HL-60 (cell line): ENCODE measurements around the gene VWA5B2.

ENCODE experiments used
- DNase-seq, 2 experiments: peaks; one replicate each; pipeline ENCODE4 v3.0.0-alpha.2; 2010 to 2020; ENCODE audit warnings: low read depth in 1 of 2, low spot score in 1 of 2
- H3K27ac ChIP-seq: fragments of 250-450 bp; sonication (Bioruptor Pico); replicated peaks from 2 replicates; pipeline ENCODE4 v1.5.1; 2020; ENCODE audit warnings: mild to moderate bottlenecking, moderate library complexity
- H3K27me3 ChIP-seq: fragments of 250-450 bp; sonication (Bioruptor Pico); 2 replicates; pipeline ENCODE4 v1.5.1; 2021; ENCODE audit warnings: mild to moderate bottlenecking, moderate library complexity; ENCODE audit not compliant: insufficient read depth, poor library complexity, severe bottlenecking
- H3K4me3 ChIP-seq: replicated peaks from 2 replicates; pipeline ENCODE4 v1.5.1; 2011; ENCODE audit warnings: mild to moderate bottlenecking, control low read depth, low read length; ENCODE audit not compliant: insufficient read depth
- GABPA ChIP-seq: IDR thresholded peaks from 2 replicates; pipeline ENCODE4 v1.6.1; 2012; ENCODE audit warnings: low read depth
- POLR2AphosphoS5 ChIP-seq: IDR thresholded peaks from 2 replicates; pipeline ENCODE4 v1.6.1; 2012; ENCODE audit warnings: low read depth
- SPI1 ChIP-seq: IDR thresholded peaks from 2 replicates; pipeline ENCODE4 v1.6.1; 2012; ENCODE audit warnings: low read depth, mild to moderate bottlenecking, borderline replicate concordance
- TF ChIP-seq, protein P1 (sequence below): IDR thresholded peaks from 2 replicates; pipeline ENCODE4 v1.6.1; 2012; ENCODE audit warnings: low read depth; ENCODE audit not compliant: insufficient replicate concordance
- TF ChIP-seq, protein P2 (sequence below): IDR thresholded peaks from one replicate; pipeline ENCODE4 v1.5.1; 2011; ENCODE audit warnings: low read length, control low read depth, inconsistent platforms; ENCODE audit not compliant: insufficient read depth

VWA5B2 gene

DNA sequence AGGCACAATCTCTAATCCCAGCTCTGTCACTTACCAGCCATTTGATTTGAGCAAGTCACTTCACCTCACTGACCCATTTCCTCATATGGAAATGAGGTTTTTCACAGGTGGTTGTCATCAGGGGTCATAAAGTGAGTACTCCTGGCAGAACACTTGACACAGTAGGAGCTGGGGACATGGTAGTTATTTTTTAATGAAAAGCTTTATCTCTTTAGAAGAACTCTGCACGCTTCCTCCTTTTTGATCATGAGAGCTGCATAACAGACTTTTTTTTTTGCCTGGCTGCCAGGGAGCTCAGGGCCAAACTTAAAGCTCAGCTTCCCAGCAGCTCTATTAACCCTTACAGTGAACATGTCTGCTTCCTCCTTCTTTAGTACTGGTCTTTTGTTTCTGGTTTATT lies 8.4 kb downstream of the VWA5B2 start:
- H3K27ac ChIP-seq = no peak overlapping the region
- no peak for DNase-seq
- TF ChIP-seq POLR2AphosphoS5 = no peak
- TF ChIP-seq GABPA = no peak
- TF ChIP-seq, protein P1, sequence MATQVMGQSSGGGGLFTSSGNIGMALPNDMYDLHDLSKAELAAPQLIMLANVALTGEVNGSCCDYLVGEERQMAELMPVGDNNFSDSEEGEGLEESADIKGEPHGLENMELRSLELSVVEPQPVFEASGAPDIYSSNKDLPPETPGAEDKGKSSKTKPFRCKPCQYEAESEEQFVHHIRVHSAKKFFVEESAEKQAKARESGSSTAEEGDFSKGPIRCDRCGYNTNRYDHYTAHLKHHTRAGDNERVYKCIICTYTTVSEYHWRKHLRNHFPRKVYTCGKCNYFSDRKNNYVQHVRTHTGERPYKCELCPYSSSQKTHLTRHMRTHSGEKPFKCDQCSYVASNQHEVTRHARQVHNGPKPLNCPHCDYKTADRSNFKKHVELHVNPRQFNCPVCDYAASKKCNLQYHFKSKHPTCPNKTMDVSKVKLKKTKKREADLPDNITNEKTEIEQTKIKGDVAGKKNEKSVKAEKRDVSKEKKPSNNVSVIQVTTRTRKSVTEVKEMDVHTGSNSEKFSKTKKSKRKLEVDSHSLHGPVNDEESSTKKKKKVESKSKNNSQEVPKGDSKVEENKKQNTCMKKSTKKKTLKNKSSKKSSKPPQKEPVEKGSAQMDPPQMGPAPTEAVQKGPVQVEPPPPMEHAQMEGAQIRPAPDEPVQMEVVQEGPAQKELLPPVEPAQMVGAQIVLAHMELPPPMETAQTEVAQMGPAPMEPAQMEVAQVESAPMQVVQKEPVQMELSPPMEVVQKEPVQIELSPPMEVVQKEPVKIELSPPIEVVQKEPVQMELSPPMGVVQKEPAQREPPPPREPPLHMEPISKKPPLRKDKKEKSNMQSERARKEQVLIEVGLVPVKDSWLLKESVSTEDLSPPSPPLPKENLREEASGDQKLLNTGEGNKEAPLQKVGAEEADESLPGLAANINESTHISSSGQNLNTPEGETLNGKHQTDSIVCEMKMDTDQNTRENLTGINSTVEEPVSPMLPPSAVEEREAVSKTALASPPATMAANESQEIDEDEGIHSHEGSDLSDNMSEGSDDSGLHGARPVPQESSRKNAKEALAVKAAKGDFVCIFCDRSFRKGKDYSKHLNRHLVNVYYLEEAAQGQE = no peak
- no peak for TF ChIP-seq SPI1
- TF ChIP-seq, protein P2, sequence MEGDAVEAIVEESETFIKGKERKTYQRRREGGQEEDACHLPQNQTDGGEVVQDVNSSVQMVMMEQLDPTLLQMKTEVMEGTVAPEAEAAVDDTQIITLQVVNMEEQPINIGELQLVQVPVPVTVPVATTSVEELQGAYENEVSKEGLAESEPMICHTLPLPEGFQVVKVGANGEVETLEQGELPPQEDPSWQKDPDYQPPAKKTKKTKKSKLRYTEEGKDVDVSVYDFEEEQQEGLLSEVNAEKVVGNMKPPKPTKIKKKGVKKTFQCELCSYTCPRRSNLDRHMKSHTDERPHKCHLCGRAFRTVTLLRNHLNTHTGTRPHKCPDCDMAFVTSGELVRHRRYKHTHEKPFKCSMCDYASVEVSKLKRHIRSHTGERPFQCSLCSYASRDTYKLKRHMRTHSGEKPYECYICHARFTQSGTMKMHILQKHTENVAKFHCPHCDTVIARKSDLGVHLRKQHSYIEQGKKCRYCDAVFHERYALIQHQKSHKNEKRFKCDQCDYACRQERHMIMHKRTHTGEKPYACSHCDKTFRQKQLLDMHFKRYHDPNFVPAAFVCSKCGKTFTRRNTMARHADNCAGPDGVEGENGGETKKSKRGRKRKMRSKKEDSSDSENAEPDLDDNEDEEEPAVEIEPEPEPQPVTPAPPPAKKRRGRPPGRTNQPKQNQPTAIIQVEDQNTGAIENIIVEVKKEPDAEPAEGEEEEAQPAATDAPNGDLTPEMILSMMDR = no peak
- peaks cover under 1% of the 10 kb centered on the region for H3K27me3 ChIP-seq
- no peak overlapping the region for H3K4me3 ChIP-seq

DNA sequence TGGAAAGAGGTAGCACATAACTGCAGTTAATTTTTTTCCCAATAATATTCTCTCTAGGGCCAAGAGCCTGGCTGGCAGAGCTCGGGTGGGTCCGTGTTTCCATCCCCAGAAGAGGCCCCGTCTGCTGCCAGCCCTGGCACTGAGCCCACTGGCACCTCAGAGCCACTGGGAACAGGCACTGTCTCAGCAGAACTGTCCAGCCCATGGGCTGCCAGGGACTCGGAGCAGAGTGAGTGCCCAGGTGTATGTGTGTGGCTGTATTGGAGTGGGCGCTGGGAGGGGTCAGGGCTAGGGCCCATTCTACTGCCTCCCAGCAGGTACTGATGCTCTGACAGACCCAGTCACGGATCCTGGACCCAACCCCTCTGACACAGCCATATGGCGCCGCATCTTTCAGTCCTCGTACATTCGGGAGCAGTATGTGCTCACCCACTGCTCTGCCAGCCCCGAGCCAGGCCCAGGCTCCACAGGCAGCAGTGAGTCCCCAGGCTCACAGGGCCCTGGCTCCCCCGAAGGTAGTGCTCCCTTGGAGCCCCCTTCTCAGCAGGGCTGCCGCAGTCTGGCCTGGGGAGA lies 8.9 kb downstream of the VWA5B2 start:
- Histone ChIP-seq H3K4me3 (no peak overlapping the region), H3K27ac (no peak overlapping the region), H3K27me3 (no peaks in the 10 kb centered on the region)
- no peak for DNase-seq
- TF ChIP-seq, protein P2 = no peak
- no peak for TF ChIP-seq SPI1

DNA sequence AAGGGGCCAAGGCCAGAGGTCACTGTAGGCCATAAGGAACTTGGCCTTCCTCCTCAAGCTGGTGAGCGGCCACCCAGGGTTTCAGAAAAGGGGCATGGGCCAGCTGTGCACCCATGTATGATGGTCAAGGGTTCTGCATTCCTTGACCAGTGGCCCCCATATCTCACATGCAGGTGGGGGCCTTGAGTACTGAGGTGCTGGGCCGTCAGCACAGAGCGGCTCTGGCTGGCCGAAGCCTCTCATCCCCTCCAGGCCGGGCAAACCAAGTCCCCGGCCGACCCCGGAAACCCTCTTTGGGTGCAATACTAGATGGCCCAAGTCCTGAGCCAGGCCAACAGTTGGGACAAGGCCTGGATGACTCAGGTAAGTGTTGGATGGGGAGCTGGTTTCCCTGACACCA lies 9.8 kb downstream of the VWA5B2 start:
- H3K27me3 ChIP-seq = no peaks in the 10 kb centered on the region
- no peak for DNase-seq
- no peak overlapping the region for H3K27ac ChIP-seq
- TF ChIP-seq POLR2AphosphoS5 (no peak), GABPA (no peak), SPI1 (no peak)
- TF ChIP-seq, protein P2 = no peak
- TF ChIP-seq, protein P1 = no peak
- H3K4me3 ChIP-seq = no peak overlapping the region

DNA sequence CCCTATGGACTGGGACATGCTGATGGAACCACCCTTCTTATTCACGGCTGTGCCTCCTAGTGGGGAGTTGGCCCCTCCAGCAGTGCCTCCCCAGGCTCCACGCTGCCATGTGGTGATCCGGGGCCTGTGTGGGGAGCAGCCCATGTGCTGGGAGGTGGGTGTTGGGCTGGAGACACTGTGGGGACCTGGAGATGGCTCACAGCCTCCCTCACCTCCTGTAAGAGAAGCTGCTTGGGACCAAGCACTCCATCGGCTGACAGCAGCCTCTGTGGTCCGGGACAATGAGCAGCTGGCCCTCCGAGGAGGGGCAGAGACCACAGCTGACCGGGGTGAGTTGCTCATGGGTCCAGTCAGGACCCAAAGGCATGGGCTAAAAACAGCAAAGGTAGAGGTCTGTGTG lies 10.3 kb downstream of the VWA5B2 start:
- Histone ChIP-seq H3K27ac (no peak overlapping the region), H3K4me3 (no peak overlapping the region), H3K27me3 (no peaks in the 10 kb centered on the region)
- TF ChIP-seq, protein P2 = no peak
- TF ChIP-seq, protein P1 = no peak
- TF ChIP-seq GABPA (no peak), POLR2AphosphoS5 (no peak), SPI1 (no peak)
- no peak for DNase-seq
